OCI-LY7 (cell line): ENCODE results near the gene SLC25A45.
"Not testable (repeated sequence)": the region's sequence is repeated elsewhere in the genome, so short reads cannot be mapped to it uniquely, and the experiment has no call there.

ENCODE experiments used
- CTCF ChIP-seq: fragments of 200-600 bp; sonication (generic); conservative IDR thresholded peaks from 2 replicates; pipeline ENCODE4 v1.5.1; 2014; ENCODE audit warnings: mild to moderate bottlenecking, antibody characterized with exemption, low read length, moderate library complexity, mixed read lengths
- EZH2phosphoT487 ChIP-seq: fragments of 200-600 bp; sonication (generic); IDR thresholded peaks from 2 replicates; pipeline ENCODE4 v1.6.1; 2018; ENCODE audit warnings: low read depth, borderline replicate concordance, mild to moderate bottlenecking, mixed run types, antibody characterized with exemption, low read length, moderate library complexity, mixed read lengths

GRCh38 chr11:65332591-65332990 is 49.9 kb downstream of the SLC25A45 start:
- not testable (repeated sequence) for TF ChIP-seq CTCF, EZH2phosphoT487
